K562 (cell line): Measurements from ENCODE around the gene PNPLA4. TPM values are rescaled to one million over a fixed set of nuclear protein-coding genes. Genes with fewer than 3 reads are reported as not detected.

Source experiments
- ARID1B ChIP-seq: fragments of 450-650 bp; IDR thresholded peaks from 2 replicates; pipeline ENCODE4 v1.6.1; 2016; ENCODE audit warnings: antibody characterized with exemption, mild to moderate bottlenecking, inconsistent platforms
- ATF1 ChIP-seq, 2 experiments: fragments of 450-650 bp in 1 of 2; IDR thresholded peaks; 2 replicates each; pipeline ENCODE4 v1.6.1; 2016; ENCODE audit warnings: missing compliant biosample characterization in 1 of 2, missing genetic modification characterization in 1 of 2
- CBFA2T3 ChIP-seq: fragments of 450-650 bp; IDR thresholded peaks from 2 replicates; pipeline ENCODE4 v1.6.1; 2017
- CEBPG ChIP-seq, 3 experiments: fragments of 200-800 bp in 1 of 3; sonication (Bioruptor generic) in 1 of 3; sonication (generic) in 1 of 3; formaldehyde crosslinking in 1 of 3; IDR thresholded peaks in 2 of 3; conservative IDR thresholded peaks in 1 of 3; 2 replicates each; pipeline versions ENCODE4 v1.6.1 to v1.8.0; 2016 to 2022; ENCODE audit warnings: missing compliant biosample characterization in 2 of 3, missing genetic modification characterization in 2 of 3, mild to moderate bottlenecking in 1 of 3, missing genetic modification reagents in 1 of 3
- HNRNPUL1 ChIP-seq: fragments of 200-400 bp; formaldehyde crosslinking; IDR thresholded peaks from 2 replicates; pipeline ENCODE4 v1.6.1; 2017; ENCODE audit warnings: low read length
- IFI16 ChIP-seq: fragments of 250-450 bp; sonication (Bioruptor Pico); IDR thresholded peaks from 2 replicates; pipeline ENCODE4 v2.1.2; 2022; ENCODE audit warnings: mild to moderate bottlenecking, inconsistent platforms
- MCM5 ChIP-seq: fragments of 450-650 bp; IDR thresholded peaks from 2 replicates; pipeline ENCODE4 v1.6.1; 2016; ENCODE audit warnings: low read depth
- MEIS2 ChIP-seq: fragments of 450-650 bp; IDR thresholded peaks from 2 replicates; pipeline ENCODE4 v1.6.1; 2014; ENCODE audit warnings: mild to moderate bottlenecking; ENCODE audit not compliant: partially characterized antibody
- MYC ChIP-seq, 2 experiments: fragments of 250-450 bp in 1 of 2; sonication (Bioruptor Pico) in 1 of 2; IDR thresholded peaks; 2 replicates each; pipeline versions ENCODE4 v1.5.1 to v1.6.1; 2012 to 2021; ENCODE audit warnings: low read depth in 2 of 2, borderline replicate concordance in 1 of 2, improper control_type of control experiment in 1 of 2, low read length in 1 of 2, mild to moderate bottlenecking in 1 of 2, moderate library complexity in 1 of 2
- MYNN ChIP-seq, 2 experiments: sonication (generic); formaldehyde crosslinking in 1 of 2; IDR thresholded peaks; 2 replicates each; pipeline versions ENCODE4 v1.5.0 to v1.6.1; 2016 to 2020; ENCODE audit warnings: antibody characterized with exemption in 1 of 2, missing genetic modification reagents in 1 of 2
- RBBP5 ChIP-seq: fragments of 200-600 bp; sonication (generic); IDR thresholded peaks from 2 replicates; pipeline ENCODE4 v1.6.1; 2012; ENCODE audit warnings: borderline replicate concordance, mild to moderate bottlenecking, low read length, control low read depth, inconsistent platforms; ENCODE audit not compliant: insufficient read depth, poor library complexity, severe bottlenecking
- RFX7 ChIP-seq: fragments of 250-450 bp; sonication (Bioruptor Pico); IDR thresholded peaks from 2 replicates; pipeline ENCODE4 v1.5.1; 2021; ENCODE audit warnings: mild to moderate bottlenecking
- SMAD2 ChIP-seq: fragments of 150-350 bp; IDR thresholded peaks from 2 replicates; pipeline ENCODE4 v1.6.1; 2014; ENCODE audit warnings: low read depth, mild to moderate bottlenecking, low read length
- SNRNP70 ChIP-seq: fragments of 200-400 bp; formaldehyde crosslinking; optimal IDR thresholded peaks from 2 replicates; pipeline ENCODE3; 2017; ENCODE audit warnings: low read depth, low read length
- SRSF7 ChIP-seq: fragments of 200-400 bp; formaldehyde crosslinking; optimal IDR thresholded peaks from 2 replicates; pipeline ENCODE3; 2017; ENCODE audit warnings: mild to moderate bottlenecking, low read depth, low read length
- TCF3 ChIP-seq: sonication (generic); formaldehyde crosslinking; IDR thresholded peaks from 2 replicates; pipeline ENCODE4 v1.4.0; 2020; ENCODE audit warnings: mild to moderate bottlenecking, missing genetic modification reagents
- ZNF133 ChIP-seq: fragments of 250-450 bp; sonication (Bioruptor Pico); IDR thresholded peaks from 2 replicates; pipeline ENCODE4 v1.4.0; 2020; ENCODE audit warnings: mild to moderate bottlenecking
- ZNF76 ChIP-seq: fragments of 250-450 bp; sonication (Bioruptor Pico); IDR thresholded peaks from 2 replicates; pipeline ENCODE4 v1.4.0; 2020; ENCODE audit warnings: mild to moderate bottlenecking, moderate library complexity, borderline replicate concordance
- ZNF766 ChIP-seq: fragments of 200-800 bp; sonication (Bioruptor generic); conservative IDR thresholded peaks from 2 replicates; pipeline ENCODE4 v1.6.1; 2016; ENCODE audit warnings: missing genetic modification characterization, missing compliant biosample characterization
- ZNF785 ChIP-seq: fragments of 250-450 bp; sonication (Bioruptor Pico); IDR thresholded peaks from 2 replicates; pipeline ENCODE4 v1.4.0; 2020; ENCODE audit warnings: mild to moderate bottlenecking
- polyA plus RNA-seq, 8 experiments: library from polyadenylated mRNA; depleted of rRNA in 4 of 8; stranded (reverse) in 5 of 8; unstranded in 3 of 8; fragments of >200 nt; fragmentation: Nextera tagmentation in 2 of 8; fragmentation: Illumina TruSeq in 1 of 8; extraction: Ambion mirVana in 2 of 8; extraction: Trizol in 1 of 8; gene quantifications; 2 replicates each; pipeline versions ENCODE4 v1.2.1 to v1.2.3, GENCODE V29; 2011 to 2014; ENCODE audit warnings: inconsistent platforms in 1 of 8, missing spikeins in 1 of 8
- total RNA-seq, 7 experiments: library from RNA; depleted of rRNA in 6 of 7; stranded (reverse); fragments of >200 nt in 6 of 7; fragmentation: Illumina TruSeq in 2 of 7; extraction: Trizol in 2 of 7; gene quantifications; 2 replicates each; pipeline versions ENCODE4 v1.2.1 to v1.2.3, GENCODE V29; 2011 to 2021; ENCODE audit warnings: low replicate concordance in 1 of 7
- TF ChIP-seq, protein P1 (sequence below): sonication (generic); formaldehyde crosslinking; IDR thresholded peaks from 2 replicates; pipeline ENCODE4 v1.8.1; 2022; ENCODE audit warnings: missing genetic modification reagents
- TF ChIP-seq, protein P2 (sequence below): sonication (generic); formaldehyde crosslinking; IDR thresholded peaks from 2 replicates; pipeline ENCODE4 v1.8.1; 2023; ENCODE audit warnings: mild to moderate bottlenecking, missing genetic modification reagents
- TF ChIP-seq, protein P3 (sequence below): sonication (generic); formaldehyde crosslinking; IDR thresholded peaks from 2 replicates; pipeline ENCODE4 v1.8.0; 2023; ENCODE audit warnings: mild to moderate bottlenecking, missing genetic modification reagents

The PNPLA4 gene
- total and polyA plus RNA-seq, 9 of the 15 experiments (the other 6 are each of a cell fraction or from before 2014, with no cell fraction given): 20.7 to 61.1 (median 32.7) TPM

- TF ChIP-seq TCF3 (CRISPR knock-in tag) (no peak), IFI16 (CRISPR knock-in tag) (no peak), ATF1 (CRISPR knock-in tag; IDR thresholded peaks at IDR 0.05) (no peak), ATF1 (tag; IDR thresholded peaks at IDR 0.05) (no peak), MYNN (IDR thresholded peaks at IDR 0.05) (no peak), MYNN (CRISPR knock-in tag; IDR thresholded peaks at IDR 0.05) (no peak), RBBP5 (peak; percentile 55), SRSF7 (no peak), ZNF766 (CRISPR knock-in tag) (no peak), ZNF76 (CRISPR knock-in tag) (no peak), SMAD2 (no peak), ARID1B (no peak), MYC (IDR thresholded peaks at IDR 0.05; ENCODE audit: low read depth, low read length) (no peak), MYC (CRISPR knock-in tag; IDR thresholded peaks at IDR 0.05; ENCODE audit: borderline replicate concordance, low read depth) (peak; percentile 12; the same call in 1 of the 2 replicates), MEIS2 (no peak), ZNF133 (CRISPR knock-in tag) (no peak), CEBPG (CRISPR knock-in tag; IDR thresholded peaks at IDR 0.05) (no peak), CEBPG (tag; conservative IDR thresholded peaks at IDR 0.05 in 1 of 2, IDR thresholded peaks at IDR 0.05 in 1 of 2) (no peak), MCM5 (no peak), ZNF785 (CRISPR knock-in tag) (no peak), RFX7 (no peak), HNRNPUL1 (no peak), CBFA2T3 (no peak), SNRNP70 (no peak)
- TF ChIP-seq, protein P1, sequence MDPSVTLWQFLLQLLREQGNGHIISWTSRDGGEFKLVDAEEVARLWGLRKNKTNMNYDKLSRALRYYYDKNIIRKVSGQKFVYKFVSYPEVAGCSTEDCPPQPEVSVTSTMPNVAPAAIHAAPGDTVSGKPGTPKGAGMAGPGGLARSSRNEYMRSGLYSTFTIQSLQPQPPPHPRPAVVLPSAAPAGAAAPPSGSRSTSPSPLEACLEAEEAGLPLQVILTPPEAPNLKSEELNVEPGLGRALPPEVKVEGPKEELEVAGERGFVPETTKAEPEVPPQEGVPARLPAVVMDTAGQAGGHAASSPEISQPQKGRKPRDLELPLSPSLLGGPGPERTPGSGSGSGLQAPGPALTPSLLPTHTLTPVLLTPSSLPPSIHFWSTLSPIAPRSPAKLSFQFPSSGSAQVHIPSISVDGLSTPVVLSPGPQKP (CRISPR knock-in tag): no peak
- TF ChIP-seq, protein P2, sequence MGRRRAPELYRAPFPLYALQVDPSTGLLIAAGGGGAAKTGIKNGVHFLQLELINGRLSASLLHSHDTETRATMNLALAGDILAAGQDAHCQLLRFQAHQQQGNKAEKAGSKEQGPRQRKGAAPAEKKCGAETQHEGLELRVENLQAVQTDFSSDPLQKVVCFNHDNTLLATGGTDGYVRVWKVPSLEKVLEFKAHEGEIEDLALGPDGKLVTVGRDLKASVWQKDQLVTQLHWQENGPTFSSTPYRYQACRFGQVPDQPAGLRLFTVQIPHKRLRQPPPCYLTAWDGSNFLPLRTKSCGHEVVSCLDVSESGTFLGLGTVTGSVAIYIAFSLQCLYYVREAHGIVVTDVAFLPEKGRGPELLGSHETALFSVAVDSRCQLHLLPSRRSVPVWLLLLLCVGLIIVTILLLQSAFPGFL (CRISPR knock-in tag): no peak
- TF ChIP-seq, protein P3, sequence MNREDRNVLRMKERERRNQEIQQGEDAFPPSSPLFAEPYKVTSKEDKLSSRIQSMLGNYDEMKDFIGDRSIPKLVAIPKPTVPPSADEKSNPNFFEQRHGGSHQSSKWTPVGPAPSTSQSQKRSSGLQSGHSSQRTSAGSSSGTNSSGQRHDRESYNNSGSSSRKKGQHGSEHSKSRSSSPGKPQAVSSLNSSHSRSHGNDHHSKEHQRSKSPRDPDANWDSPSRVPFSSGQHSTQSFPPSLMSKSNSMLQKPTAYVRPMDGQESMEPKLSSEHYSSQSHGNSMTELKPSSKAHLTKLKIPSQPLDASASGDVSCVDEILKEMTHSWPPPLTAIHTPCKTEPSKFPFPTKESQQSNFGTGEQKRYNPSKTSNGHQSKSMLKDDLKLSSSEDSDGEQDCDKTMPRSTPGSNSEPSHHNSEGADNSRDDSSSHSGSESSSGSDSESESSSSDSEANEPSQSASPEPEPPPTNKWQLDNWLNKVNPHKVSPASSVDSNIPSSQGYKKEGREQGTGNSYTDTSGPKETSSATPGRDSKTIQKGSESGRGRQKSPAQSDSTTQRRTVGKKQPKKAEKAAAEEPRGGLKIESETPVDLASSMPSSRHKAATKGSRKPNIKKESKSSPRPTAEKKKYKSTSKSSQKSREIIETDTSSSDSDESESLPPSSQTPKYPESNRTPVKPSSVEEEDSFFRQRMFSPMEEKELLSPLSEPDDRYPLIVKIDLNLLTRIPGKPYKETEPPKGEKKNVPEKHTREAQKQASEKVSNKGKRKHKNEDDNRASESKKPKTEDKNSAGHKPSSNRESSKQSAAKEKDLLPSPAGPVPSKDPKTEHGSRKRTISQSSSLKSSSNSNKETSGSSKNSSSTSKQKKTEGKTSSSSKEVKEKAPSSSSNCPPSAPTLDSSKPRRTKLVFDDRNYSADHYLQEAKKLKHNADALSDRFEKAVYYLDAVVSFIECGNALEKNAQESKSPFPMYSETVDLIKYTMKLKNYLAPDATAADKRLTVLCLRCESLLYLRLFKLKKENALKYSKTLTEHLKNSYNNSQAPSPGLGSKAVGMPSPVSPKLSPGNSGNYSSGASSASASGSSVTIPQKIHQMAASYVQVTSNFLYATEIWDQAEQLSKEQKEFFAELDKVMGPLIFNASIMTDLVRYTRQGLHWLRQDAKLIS (CRISPR knock-in tag): no peak
These were observed 327 bp downstream of the PNPLA4 start (continued) for GRCh38 chrX:7926914-7927258.
